ENCODE measurements around the gene WDHD1. TPM values are rescaled to one million over a fixed set of nuclear protein-coding genes. Genes with fewer than 3 reads are reported as not detected.
"Not testable (repeated sequence)": the region's sequence is repeated elsewhere in the genome, so short reads cannot be mapped to it uniquely, and the experiment has no call there.

Gene WDHD1
- polyA plus RNA-seq, 1 donor = 7.9 TPM

GRCh38 chr14:54902143-54902520 is 124.8 kb downstream of the WDHD1 start:
- peak; percentile 65 for DNase-seq

GRCh38 chr14:54901380-54902142 is 125.3 kb downstream of the WDHD1 start:
- DNase-seq = peak; percentile 11

GRCh38 chr14:54899573-54899972 is 127.3 kb downstream of the WDHD1 start:
- DNase-seq = no peak

- not testable (repeated sequence) for DNase-seq
These were observed 128.9 kb downstream of the WDHD1 start for GRCh38 chr14:54897809-54898555.

- DNase-seq = no peak
These were observed 131.2 kb downstream of the WDHD1 start for GRCh38 chr14:54895683-54896082.

GRCh38 chr14:54894995-54895394 is 131.9 kb downstream of the WDHD1 start:
- DNase-seq = no peak

- DNase-seq = peak; percentile 34
These were observed 133.6 kb downstream of the WDHD1 start for GRCh38 chr14:54893151-54893760.

GRCh38 chr14:54891471-54892245 is 135.2 kb downstream of the WDHD1 start:
- DNase-seq = no peak

- no peak for DNase-seq
These were observed 136.1 kb downstream of the WDHD1 start for GRCh38 chr14:54890788-54891187.

GRCh38 chr14:54889919-54890318 is 137.0 kb downstream of the WDHD1 start:
- DNase-seq = no peak

Other genes starting within 250 kb of the WDHD1 start
- 4.9 TPM for gene GCH1, start 124.3 kb downstream of the WDHD1 start, polyA plus RNA-seq (ENCODE audit: insufficient read length)
- gene SOCS4, start 137 bp upstream of the WDHD1 start, polyA plus RNA-seq (ENCODE audit: insufficient read length) = 8.8 TPM
- 66.6 TPM for gene MAPK1IP1L, start 24.5 kb upstream of the WDHD1 start, polyA plus RNA-seq (ENCODE audit: insufficient read length)
- gene LGALS3, start 102.2 kb upstream of the WDHD1 start, polyA plus RNA-seq (ENCODE audit: insufficient read length) = 41.9 TPM
- 8.3 TPM for gene DLGAP5, start 164.5 kb upstream of the WDHD1 start, polyA plus RNA-seq (ENCODE audit: insufficient read length)
- gene FBXO34, start 244.3 kb upstream of the WDHD1 start, polyA plus RNA-seq (ENCODE audit: insufficient read length) = 15.8 TPM